Peyer's patch (tissue), 4 donors: ENCODE results near the gene ARPC5L.

Source experiments
- CTCF ChIP-seq, 6 experiments: fragments of 450-650 bp in 4 of 6; fragments of 200-600 bp in 2 of 6; sonication (generic) in 1 of 6; IDR thresholded peaks; one replicate each; pipeline ENCODE4 v1.5.1; 2017 to 2019; ENCODE audit warnings: antibody characterized with exemption in 6 of 6, mild to moderate bottlenecking in 3 of 6, moderate library complexity in 1 of 6
- POLR2A ChIP-seq, 2 donors: fragments of 450-650 bp; IDR thresholded peaks; one replicate each; pipeline ENCODE4 v1.5.1; 2017; ENCODE audit warnings: antibody characterized with exemption in 2 of 2, mild to moderate bottlenecking in 2 of 2, moderate library complexity in 2 of 2

- no peak for TF ChIP-seq POLR2A (IDR thresholded peaks at IDR 0.05)
- TF ChIP-seq CTCF (IDR thresholded peaks at IDR 0.05): no peak
Observed at GRCh38 chr9:124879226-124879625, 17.3 kb downstream of the ARPC5L start.
